ENCODE data around the gene S1PR4.
"Not testable (repeated sequence)": the region's sequence is repeated elsewhere in the genome, so short reads cannot be mapped to it uniquely, and the experiment has no call there.

S1PR4 gene

GRCh38 chr19:3179739-3180293 is 1.2 kb downstream of the S1PR4 start:
- DNase-seq (ENCODE audit: low read depth in 2 of 2): peak; percentile 36 to 38

GRCh38 chr19:3183721-3184641 is 5.4 kb downstream of the S1PR4 start:
- DNase-seq (ENCODE audit: low read depth in 2 of 2): no peak

GRCh38 chr19:3184847-3185460 is 6.4 kb downstream of the S1PR4 start:
- DNase-seq (ENCODE audit: low read depth in 2 of 2): peak; percentile 57 to 60

GRCh38 chr19:3185461-3186159 is 7.0 kb downstream of the S1PR4 start, which contains the start of gene NCLN:
NCLN (plus strand) TSS chr19:3185930; CDS start chr19:3186031, 101 bp downstream.
- peak; percentile 90 to 91 for DNase-seq (ENCODE audit: low read depth in 2 of 2)

DNA sequence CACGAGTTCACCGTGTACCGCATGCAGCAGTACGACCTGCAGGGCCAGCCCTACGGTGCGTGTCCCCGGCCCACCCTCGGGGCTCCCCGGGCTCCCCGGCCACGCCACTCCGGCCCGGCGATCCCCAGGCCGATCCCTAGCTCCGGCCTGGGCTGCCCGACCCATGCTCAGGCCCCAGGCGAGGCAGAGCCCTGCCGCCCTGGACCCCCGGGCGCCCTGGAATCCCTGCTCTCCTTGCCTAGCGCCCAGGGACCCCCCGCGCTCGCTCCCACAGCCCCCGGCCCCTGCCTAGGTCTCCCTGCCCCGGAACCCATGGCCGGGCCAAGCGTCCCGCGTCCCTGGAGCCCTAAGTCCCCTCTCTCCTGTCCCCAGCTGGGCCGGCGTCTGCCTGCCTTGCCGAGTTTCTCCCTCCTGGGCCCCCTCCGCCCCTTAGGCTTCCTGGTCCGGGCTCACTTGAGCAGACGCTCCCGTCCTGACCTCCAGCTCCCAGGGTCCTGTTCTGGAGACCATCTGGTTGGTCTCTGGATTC is 7.7 kb downstream of the S1PR4 start:
- no peak for DNase-seq (ENCODE audit: low read depth in 2 of 2)

DNA sequence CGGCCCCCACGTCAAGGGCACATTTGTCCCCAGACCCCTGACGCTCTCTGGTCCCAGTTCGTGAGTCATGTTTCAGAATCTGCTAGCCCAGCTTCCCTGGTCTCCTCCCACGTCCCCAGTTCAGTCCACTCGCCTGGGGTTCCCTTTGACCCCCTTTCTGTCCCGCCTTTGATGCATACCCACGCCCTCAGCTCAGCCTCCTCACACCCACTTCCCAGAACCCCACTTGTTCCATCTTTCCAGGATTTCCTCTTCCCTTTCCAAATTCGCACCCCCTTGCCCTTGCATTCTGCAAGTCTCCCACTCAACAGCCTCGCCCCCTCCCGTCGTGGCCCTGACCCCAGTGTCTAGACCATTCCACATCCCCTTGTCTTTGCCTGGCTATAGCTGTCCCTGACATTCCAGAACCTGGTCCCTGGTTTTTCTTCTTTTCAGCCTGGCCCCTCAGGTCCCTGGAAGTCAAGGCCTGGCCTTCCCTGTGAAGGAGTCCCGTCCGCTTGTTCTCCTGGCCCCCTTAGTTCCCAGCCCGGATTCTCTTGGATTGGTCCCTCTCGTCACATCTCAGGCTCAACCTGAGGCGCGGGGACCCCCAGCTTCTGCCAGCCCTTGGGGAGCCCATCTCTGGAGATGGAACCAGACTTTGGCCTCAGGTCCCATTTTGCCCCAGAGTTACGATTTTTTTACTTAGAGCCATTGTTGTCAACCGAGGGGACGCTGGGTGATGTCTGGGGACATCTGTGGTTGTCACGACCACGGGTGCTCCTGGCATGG is 8.5 kb downstream of the S1PR4 start:
- no peak for DNase-seq (ENCODE audit: low read depth in 2 of 2)

- DNase-seq (ENCODE audit: low read depth in 2 of 2): no peak
Observed at GRCh38 chr19:3187662-3188511, 9.3 kb downstream of the S1PR4 start.

- DNase-seq (ENCODE audit: low read depth in 2 of 2): no peak
Observed at GRCh38 chr19:3188627-3189596, 10.3 kb downstream of the S1PR4 start.

DNA sequence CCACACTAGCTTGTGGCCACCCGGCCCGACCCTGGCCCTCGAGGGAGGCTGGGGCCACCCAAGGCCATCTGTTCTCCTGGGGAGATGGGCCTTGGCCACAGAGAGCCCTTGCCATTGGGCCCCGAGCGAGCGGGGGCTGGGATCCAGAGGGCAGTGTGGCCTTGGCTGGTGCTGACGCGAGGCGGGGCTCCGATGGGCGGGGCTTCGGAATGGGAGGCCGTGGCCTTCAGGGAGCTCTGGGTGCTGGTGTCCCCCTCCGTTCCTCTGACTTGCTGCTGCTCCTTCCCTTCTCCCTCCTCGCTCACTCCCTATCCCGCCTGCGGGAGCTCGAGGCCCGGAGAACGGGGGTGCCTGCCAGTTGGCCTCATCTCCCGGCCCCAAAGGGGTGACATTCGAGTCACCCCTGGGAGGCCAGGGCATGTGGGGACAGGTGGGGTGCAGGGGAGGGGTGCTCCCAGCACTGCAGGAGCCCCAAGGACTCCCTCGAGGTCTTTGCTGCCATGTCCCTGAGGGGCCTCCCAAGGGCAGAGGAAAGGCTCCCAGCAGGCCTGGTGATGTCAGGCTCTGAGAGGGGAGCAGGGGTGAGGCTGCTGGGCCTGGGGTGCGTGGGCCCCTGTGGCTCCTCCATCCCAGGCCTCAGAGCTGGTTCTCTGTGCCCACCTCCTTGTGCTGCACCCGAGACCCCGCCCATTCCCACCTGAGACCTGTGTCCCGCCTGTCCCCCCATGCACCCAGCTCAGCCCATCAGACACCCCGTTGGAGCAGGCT is 11.3 kb downstream of the S1PR4 start:
- DNase-seq (ENCODE audit: low read depth in 2 of 2): no peak

GRCh38 chr19:3190470-3190770 is 11.9 kb downstream of the S1PR4 start:
- no peak for DNase-seq (ENCODE audit: low read depth in 2 of 2)

DNA sequence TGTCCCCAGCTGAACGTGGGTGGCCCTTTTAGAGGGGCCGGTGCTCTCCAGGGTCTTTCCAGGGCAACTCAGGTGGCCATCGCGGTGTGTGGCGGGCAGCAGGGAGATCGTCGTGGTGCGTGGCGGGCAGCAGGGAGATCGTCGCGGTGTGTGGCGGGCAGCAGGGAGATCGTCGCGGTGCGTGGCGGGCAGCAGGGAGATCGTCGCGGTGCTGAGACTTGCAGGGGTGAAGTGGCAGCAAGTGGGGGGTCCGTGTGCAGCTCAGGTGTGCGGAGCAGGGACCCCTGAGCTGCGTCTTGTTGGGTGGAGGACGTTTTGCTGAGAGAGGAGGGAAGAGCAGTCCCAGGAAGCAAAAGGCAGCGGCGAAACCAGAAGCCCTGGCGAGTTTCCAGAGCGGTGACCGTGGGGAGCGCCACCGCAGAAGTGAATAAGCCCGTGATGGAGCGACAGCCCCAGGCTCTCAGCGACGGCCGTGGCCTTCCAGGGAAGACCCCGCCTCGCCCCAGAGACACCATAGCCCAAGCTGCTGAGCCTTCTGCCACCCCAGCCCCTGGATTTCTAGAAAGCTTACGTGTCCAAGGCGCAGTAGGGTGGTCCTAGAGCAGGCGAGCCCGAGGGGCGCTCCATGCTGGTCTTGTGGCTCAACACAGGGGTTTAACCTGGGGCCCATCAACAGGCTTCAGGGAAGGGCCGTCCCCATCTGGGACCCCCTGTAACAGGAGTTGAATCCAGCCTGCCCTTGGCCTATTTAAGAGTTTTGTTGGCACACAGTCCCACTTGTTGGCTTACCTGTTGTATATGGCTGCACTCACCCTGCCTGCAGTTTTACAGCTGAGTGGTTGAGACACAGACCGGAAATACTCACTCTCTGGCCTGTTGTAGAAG is 12.6 kb downstream of the S1PR4 start:
- no peak for DNase-seq (ENCODE audit: low read depth in 2 of 2)

DNA sequence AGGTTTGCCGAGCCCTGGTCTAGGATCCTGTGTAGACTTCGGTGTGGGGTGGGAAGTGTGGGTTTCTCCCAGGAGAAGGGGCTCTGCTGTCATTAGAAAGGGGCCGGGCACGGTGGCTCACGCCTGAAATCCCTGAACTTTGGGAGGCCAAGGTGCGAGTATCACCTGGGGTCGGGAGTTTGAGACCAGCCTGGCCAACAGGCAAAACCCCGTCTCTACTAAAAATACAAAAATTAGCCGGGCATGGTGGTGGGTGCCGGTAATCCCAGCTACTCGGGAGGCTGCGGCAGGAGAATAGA is 13.2 kb downstream of the S1PR4 start:
- not testable (repeated sequence) for DNase-seq (ENCODE audit: low read depth in 2 of 2)

DNA sequence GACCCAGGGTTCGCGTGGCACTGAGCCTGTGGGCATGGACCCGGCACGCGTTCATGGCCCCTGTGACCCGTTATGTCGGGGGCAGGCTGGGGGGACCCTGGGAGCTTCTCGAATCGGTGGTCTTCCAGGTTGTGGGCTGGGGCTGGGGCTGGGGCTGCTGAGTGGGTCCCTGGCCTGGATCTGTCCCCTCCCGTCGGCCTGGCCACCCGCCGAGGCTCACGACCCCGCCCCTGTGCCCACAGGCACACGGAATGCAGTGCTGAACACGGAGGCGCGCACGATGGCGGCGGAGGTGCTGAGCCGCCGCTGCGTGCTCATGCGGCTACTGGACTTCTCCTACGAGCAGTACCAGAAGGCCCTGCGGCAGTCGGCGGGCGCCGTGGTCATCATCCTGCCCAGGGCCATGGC is 13.7 kb downstream of the S1PR4 start:
- no peak for DNase-seq (ENCODE audit: low read depth in 2 of 2)

DNA sequence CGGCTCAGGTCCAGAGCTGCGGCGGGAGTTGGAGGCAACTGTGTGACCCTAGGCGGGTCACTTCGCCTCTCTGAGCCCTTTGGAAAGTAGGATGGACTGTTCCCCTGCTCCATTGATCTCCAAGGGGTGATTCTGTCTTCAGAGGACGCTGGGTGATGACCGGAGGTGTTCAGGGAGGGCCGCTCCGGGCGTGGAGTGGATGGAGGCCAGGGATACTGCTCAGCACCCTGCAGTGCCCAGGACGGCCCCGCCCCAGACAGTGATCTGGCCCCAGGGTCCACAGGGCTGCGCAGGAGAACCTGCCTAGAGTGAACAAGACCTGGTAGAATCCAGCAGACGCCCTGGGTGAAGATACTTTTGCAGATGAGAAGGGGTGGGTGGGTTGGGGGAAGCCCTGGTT is 14.1 kb downstream of the S1PR4 start:
- DNase-seq (ENCODE audit: low read depth in 2 of 2): no peak

GRCh38 chr19:3193256-3194105 is 14.9 kb downstream of the S1PR4 start:
- no peak for DNase-seq (ENCODE audit: low read depth in 2 of 2)

All from stimulated activated CD4-positive, alpha-beta T cell treated with anti-CD3 and anti-CD28 coated beads, Interleukin-4, amount 100 ng/mL, for 48 hours (primary cell).